GM21447 (cell line): ENCODE data around the gene CYLC2.

Experiments
- ATAC-seq: cut with Tn5 transposase; IDR thresholded peaks from one replicate; pipeline ENCODE4 v1.9.1; 2021; ENCODE audit not compliant: unreplicated experiment

CYLC2 gene, protein sequence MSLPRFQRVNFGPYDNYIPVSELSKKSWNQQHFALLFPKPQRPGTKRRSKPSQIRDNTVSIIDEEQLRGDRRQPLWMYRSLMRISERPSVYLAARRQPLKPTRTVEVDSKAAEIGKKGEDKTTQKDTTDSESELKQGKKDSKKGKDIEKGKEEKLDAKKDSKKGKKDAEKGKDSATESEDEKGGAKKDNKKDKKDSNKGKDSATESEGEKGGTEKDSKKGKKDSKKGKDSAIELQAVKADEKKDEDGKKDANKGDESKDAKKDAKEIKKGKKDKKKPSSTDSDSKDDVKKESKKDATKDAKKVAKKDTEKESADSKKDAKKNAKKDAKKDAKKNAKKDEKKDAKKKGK

DNA sequence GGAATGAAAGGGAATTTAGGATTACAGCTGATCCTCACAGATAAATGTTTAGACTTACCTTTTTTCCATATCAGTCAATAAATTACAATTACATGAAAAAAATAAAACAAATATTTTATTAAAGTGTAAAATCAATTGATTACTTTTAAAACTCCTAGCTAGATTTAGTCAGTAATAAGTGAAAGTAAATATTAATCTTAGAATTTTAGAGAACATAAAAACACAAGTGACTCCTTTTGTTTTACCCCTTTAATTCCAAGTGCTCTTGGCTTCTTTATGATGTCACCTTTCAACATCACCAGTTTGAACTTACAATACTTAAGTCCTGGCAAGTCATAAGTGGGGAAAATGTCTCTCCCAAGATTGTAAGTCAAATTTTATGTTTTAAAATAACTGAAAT lies at the start of gene CYLC2:
Gene CYLC2, plus strand, starts transcription at position 301 of the 400 bp plus-strand sequence. Its CDS starts 48 bp downstream, at position 349.
- ATAC-seq: no peak

DNA sequence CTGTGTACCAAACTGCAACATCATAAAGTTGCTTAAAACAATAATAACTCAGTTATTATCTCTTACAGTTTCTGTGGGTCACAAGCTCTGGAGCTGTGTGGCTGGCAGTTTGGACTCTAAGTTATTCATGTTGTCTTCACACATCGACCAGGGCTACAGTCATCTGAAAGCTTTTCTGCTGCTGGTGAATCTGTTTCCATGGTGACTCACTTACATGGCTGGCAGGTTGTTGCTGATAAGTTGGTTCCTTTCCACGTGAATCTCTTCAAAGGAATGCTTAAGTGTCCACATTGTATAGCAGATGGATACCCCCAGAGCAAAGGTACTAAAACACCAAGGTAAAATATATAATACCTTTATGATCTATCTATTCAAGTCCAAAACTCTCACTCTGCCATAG lies 44.8 kb upstream of the CYLC2 start:
- ATAC-seq: no peak

DNA sequence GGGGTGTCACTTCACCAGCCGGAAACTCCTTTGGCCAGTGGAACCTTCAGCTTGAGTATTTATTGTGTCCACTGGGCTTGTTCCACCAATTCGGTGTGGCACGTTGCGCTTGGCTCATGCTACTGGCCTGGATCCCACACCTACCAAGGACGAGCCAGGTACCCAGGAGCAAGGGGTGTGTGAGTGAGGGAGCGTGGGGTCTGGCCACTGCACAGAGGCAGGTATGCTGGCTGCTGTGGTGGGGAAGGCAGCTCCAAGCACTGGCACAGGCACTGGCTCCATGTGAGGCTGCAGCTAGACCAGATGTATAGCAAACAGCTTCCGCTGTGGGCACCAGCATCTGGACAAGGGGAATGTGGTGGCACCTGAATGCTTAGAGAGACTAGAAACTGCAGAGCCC lies 28.1 kb upstream of the CYLC2 start:
- ATAC-seq: no peak

DNA sequence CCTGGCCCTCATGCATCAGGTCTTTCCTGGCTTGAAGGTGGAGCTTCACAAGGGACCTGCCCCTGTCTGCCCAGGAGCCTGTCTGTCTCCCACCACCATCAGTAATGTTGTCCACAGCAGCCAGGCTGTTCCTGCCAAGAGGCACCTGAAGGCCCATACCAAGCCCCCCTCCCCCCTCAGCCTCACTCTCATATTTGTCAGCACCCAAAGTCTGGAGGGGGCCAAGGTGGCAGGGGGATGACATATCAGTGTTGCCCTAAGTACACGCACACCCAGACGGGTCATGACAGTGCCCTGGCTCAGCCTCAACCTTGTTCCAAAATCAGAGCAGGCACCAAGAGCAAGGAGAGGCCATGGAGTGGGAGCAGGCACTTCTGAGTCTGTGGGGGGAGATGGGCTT lies 27.2 kb upstream of the CYLC2 start:
- no peak for ATAC-seq

DNA sequence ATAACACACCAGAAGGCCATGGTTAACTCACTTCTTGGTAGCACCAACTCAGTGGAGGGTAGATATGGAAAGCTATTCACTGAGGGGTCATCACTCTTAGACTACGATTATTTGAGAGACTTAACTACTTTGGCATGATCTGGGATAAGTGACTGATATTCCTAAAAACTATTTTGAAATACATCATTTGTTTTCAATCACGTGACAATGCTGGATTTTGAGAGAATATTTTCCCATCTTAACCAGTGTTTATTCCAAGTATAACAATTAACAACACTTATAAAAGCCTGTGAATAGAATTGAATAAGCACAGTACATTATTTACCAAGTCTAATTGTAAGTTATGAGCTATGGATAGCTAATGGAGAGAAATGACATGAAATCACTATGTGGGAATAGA lies 22.4 kb upstream of the CYLC2 start:
- ATAC-seq: no peak

DNA sequence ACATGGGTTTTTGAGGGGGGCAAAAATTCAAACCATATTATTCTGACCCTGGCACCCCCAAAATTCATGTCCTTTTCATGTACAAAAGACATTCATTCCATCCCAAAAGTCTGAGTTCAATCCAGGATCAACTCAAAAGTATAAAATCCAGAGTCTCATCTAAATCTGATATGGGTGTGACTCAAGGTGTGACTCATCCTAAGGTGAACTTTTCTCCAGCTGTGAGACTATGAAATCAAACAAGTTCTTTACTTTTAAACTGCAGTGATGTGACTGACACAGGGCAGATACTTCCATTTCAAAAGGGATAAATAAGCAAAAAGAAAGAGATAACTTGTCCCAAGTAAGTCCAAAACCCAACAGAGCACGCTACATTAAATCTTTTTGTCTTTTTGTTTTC lies 20.6 kb upstream of the CYLC2 start:
- no peak for ATAC-seq

DNA sequence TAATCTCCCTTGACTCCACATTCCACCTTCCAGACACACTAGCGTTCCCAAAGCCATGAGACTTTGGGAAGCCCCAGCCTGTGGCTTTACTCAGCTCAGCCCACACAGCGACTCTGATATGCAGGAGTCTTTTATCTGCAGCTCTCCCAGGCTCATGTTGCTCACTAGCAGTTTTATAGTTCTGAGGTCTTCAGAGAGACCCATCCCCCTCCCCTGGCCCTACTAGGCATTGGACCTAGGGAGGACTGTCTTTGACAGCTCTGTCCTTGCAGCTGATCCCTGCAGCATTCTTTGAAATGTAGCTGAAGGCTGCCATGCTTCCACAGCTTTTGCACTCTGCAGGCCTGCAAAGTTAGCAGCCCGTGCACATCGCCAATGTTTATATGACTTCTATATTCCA lies 19.9 kb upstream of the CYLC2 start:
- no peak for ATAC-seq

DNA sequence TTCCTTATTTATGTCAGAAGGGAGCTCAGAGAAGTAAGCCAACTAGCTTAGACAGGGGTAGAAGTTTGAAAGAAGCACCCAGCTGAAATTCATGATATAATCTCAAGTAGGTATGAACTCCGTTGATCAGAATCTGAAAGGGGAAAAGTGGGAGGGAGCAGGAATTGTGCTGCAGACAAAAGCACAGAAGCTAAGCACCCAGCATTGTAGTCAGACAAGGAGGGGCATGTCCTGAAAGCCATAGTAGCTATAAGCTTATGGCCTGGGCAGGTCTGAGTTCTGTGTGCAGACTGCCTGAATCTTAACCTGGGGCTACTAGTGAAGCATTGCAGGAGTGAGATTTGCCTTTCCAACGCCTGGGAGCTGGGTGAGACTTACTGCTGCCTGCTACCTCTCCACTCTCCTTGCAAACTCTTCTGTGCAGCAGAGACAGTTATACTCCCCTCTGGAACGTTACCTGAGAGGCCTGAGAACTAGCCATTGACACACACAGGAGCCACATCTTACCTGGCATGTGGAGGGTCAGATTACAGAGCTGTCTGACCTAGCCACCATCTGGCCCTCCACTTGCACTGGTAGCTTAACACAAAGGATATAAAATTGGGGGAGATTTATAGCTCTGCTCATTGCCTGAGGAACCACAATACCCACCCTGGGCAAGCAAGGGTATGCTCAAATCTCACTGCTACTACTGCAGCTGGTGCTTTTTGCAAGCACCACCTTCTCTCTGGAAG lies 9.8 kb upstream of the CYLC2 start:
- ATAC-seq: no peak

DNA sequence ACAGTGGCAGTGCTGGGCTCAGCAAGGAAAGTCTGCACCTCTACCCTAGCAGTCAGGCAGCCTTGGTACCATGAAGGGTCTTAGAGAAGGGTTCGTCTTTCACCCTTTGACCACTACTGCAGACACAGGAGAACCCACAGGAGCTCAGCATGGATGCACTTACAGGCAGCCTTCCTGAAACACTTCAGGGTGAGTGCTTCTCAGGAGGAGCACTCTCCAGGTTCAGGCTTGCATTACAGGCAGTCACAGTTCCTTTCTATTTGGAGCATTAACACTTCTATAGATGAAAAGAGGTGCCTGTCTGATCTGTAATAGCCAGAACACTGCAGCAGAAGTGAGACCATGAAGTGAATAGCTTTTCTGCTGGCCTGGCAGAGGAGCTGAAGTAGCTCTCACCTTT lies 8.7 kb upstream of the CYLC2 start:
- no peak for ATAC-seq

DNA sequence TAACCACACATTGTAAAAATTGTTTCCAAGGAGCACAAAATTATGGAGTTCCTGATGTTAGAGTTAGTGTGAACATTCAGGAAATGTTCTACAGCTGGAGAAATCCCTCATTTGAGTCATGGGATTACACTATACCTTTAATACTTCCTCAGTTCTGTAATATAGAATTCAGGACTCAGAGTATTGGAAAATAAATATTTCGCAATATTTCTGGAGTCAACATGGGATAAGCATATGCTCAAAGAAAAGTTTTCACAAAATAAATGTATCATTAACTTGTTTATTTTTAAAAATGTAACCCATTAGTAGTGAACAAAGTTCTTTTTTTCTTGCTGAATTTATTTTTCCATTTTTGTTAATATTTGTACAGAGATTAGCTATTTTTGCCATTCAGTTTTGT lies 8.6 kb downstream of the CYLC2 start:
- ATAC-seq: no peak

DNA sequence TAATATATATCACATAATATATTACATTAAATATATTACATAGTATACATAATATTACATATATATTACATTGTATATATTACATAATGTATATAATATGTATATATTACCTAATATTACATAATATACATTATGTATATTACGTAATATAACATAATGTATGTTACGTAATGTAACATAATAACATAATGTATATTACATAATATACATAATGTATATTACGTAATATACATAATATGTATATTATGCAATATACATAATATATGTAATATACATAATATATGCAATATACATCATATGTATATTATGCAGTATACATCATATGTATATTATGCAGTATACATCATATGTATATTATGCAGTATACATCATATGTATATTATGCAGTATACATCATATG lies 19.1 kb downstream of the CYLC2 start:
- no peak for ATAC-seq

DNA sequence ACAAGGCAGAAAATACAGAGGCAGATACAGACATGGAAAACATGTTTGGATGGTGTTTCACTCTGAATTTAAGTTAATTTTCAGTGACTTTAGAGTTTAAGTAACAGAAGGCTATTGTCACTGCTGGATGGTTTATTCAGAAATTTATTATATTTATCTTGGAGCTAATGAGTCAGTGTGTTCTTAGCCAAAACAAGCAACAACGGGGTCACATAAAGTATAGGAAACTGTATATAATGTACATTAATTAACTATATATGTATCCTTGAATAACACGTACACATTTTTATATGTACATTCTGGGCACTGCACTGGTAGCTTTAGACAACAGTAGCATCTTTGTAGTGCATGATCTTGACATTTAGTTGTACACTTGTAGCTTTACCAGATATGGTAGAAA lies 30.7 kb downstream of the CYLC2 start:
- ATAC-seq: no peak

DNA sequence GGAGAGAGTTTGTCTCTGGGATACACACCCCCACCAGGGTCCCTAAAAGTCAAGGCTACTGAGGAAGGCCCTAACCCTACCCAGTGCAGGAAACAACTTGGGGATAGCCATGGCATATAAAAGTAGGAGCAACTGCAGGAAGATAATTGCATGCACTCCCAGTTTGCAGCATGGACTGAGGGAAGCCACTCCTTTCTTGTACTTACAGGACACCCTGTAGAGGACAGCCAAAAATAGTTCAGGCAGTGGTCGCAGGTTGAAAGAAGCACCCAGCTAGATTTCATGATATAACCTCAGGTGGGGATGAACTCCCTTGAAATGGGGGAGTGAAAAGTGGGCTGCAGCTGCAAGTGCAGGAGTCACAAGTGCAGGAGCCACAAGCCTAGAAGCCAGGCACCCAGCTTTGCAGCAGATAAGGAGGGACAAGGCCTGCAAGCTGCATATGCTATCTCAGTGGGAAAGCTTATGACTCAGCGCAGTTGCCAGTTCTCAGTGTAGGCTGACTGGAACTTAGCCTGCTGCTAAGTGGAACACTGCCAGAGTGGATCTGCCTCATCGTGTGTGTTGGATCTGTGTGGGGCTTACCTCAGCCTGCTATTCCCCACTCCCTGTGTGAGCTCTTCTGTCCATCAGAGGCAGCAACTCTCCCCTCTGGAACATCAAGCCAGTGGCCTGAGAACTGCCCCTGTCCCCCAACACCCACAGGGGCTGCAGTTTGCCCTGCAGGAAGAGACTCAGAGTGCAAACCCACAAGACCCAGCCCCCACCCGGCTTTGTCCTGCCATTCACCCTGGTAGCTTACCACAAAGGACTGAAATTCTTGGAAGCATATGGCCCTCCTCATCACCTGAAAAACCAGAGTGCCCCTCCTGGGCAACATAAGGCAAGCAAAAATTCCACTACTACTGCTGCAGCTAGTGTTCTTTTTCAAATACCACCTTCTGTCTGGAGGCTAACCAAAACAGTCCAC lies 42.7 kb downstream of the CYLC2 start:
- ATAC-seq: no peak

DNA sequence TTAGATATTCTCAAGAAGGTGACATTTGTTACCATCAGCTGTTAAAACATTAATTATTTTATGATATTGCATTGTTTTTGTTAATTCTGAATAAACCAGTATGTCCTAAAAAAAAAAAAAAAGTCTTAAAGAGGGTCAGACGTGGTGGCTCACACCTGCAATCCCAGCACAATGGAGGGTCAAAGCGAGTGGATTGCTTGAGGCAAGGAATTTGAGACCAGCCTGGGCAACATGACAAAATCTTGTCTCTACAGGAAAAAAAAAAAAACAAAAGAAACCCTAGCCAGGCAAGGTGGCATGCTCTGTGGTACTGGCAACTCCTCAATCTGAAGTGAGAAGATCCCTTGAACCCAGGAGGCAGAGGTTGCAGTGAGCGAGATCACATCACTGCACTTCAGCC lies 46.8 kb downstream of the CYLC2 start:
- no peak for ATAC-seq
